Right lobe of liver (tissue), 6 donors: ENCODE results near the gene TMEM51. TPM values are rescaled to one million over a fixed set of nuclear protein-coding genes. Genes with fewer than 3 reads are reported as not detected.
"Not testable (repeated sequence)": the region's sequence is repeated elsewhere in the genome, so short reads cannot be mapped to it uniquely, and the experiment has no call there.

Source experiments
- ATAC-seq, 4 donors: fragments of 200-7000 bp; cut with Tn5 transposase; one replicate each; pipeline ENCODE4 v1.9.1; 2020; ENCODE audit warnings: mild to moderate bottlenecking in 4 of 4, moderate library complexity in 4 of 4
- DNase-seq, 3 donors: peaks; one replicate each; pipeline ENCODE4 v3.0.0-alpha.2; 2020
- H3K27ac ChIP-seq, 3 donors: fragments of 200-600 bp; one replicate each; pipeline ENCODE4 v1.8.0; 2022
- H3K27me3 ChIP-seq, 2 donors: fragments of 200-600 bp; one replicate each; pipeline ENCODE4 v1.8.0; 2022
- H3K36me3 ChIP-seq, 4 donors: fragments of 200-600 bp; sonication (generic) in 1 of 4; one replicate each; pipeline versions ENCODE4 v1.5.1 to v1.8.0; 2017 to 2022; ENCODE audit warnings: control low read depth in 1 of 4
- H3K4me1 ChIP-seq, 4 donors: fragments of 200-600 bp; sonication (generic) in 1 of 4; one replicate each; pipeline versions ENCODE4 v1.5.1 to v1.8.0; 2017 to 2022; ENCODE audit warnings: control low read depth in 1 of 4
- H3K4me3 ChIP-seq, 3 donors: fragments of 200-600 bp; one replicate each; pipeline ENCODE4 v1.8.0; 2022
- H3K9me3 ChIP-seq, 4 donors: fragments of 200-600 bp; sonication (generic) in 1 of 4; one replicate each; pipeline versions ENCODE4 v1.5.1 to v1.8.0; 2017 to 2022; ENCODE audit warnings: control low read depth in 1 of 4
- CTCF ChIP-seq, 4 donors: fragments of 200-600 bp in 3 of 4; fragments of 450-650 bp in 1 of 4; IDR thresholded peaks; one replicate each; pipeline versions ENCODE4 v1.5.1 to v1.8.0; 2016 to 2022; ENCODE audit warnings: antibody characterized with exemption in 4 of 4, mild to moderate bottlenecking in 2 of 4
- POLR2A ChIP-seq: fragments of 450-650 bp; IDR thresholded peaks from one replicate; pipeline ENCODE4 v1.6.1; 2017; ENCODE audit warnings: antibody characterized with exemption, mild to moderate bottlenecking
- WGBS: methylation state at CpG from one replicate; pipeline ENCODE4 v1.1.6; 2018; ENCODE audit warnings: low coverage, low lambda C conversion rate; ENCODE audit not compliant: insufficient coverage; ENCODE audit errors: missing lambda C conversion rate; 5-methylcytosine and 5-hydroxymethylcytosine counted together
- intact Hi-C, 2 donors: fragments of 100-400 bp; cut with DNase I; formaldehyde crosslinking; loops; one replicate each; pipeline versions ENCODE4 v1.11.2 to v1.14.1; 2022
- total RNA-seq, 6 experiments: library from RNA; depleted of rRNA in 2 of 6; stranded (reverse); fragments of >200 nt in 2 of 6; fragmentation: NEBNext Ultra II Directional in 3 of 6; extraction: Animal tissue kit (Norgen Biotek cat#: 25700) in 3 of 6; gene quantifications; one replicate each; pipeline versions ENCODE4 v1.1.0 to v1.2.4, GENCODE V29; 2016 to 2023
- donor health status: DM: no; HTN: yes; CAD: no.
- donor health status: DM: no; HTN: no; CAD: no.
- donor health status: DM: no; HTN: no; CAD: no.
- donor health status: DM: no; HTN: yes; CAD: no.
- donor health status: DM: no; HTN: yes; CAD: no.

Gene TMEM51
- total RNA-seq, 6 experiments from 2014 or later = 1.3 to 5.4 (median 1.9) TPM

DNA sequence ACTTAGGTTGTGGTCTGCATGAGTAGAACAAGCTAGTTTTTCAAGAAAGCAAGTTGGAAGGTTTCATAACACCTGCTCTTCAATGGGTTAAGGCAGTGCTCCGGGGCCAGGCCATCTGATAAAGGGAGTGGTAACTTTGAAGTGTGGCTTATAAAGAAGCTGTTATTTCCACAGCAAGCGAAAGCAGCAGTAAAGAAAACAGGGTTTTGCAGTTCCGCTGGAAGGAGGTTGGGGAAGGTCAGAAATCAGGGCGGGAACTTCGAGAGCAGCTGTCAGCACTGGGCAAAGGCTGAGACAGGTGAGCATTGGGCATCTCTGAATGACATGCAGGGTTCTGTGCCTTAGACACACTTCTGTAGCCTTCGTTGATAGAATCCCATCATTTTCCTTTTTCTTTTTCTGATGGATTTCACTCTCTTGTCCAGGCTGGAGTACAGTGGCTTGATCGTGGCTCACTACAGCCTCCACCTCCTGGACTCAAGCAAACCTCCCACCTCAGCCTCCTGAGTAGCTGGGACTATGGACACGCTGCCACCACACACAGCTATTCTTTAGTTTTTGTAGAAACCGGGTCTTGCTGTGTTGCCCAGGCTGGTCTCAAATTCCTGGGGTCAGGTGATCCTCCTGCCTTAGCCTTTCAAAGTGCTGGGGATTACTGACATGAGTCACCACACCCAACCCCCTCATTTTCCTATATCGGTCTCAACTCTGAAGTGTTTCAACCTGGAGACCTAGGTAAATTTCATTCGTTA is 20.5 kb downstream of the TMEM51 start:
- ATAC-seq (no peak), DNase-seq (no peak)
- no peaks in the 10 kb centered on the region for H3K9me3 ChIP-seq
- H3K4me3 ChIP-seq = no peak overlapping the region
- TF ChIP-seq CTCF (IDR thresholded peaks at IDR 0.05) (no peak), POLR2A (no peak)
- H3K27ac ChIP-seq = no peak overlapping the region
- intact Hi-C loops = no loop called here
- peaks cover 0 to 7% of the 10 kb centered on the region in 2 donors for H3K27me3 ChIP-seq
- no peaks in the 10 kb centered on the region for H3K36me3 ChIP-seq
- 46% methylated on average over 11 of the region's 11 CpGs for WGBS
- H3K4me1 ChIP-seq = no peaks in the 10 kb centered on the region

DNA sequence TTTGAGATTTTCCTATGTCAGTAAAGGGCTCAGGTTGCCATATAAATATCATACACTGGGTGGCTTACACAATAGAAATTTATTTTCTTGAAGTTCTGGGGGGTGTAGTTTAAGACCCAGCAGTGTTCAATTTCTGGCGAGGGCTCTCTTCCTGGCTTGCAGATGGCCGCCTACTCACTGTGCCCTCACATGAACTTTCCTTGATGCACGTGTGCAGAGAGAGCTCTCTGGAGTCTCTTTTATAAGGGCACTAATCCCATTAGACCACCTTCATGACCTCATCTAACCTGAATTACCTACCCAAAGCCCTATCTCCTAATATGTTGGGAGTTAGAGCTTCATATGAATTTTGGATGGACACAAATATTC is 21.1 kb downstream of the TMEM51 start:
- Histone ChIP-seq H3K9me3 (no peaks in the 10 kb centered on the region), H3K27ac (no peak overlapping the region), H3K36me3 (no peaks in the 10 kb centered on the region), H3K4me3 (no peak overlapping the region), H3K4me1 (no peaks in the 10 kb centered on the region), H3K27me3 (peaks cover 0 to 7% of the 10 kb centered on the region in 2 donors)
- TF ChIP-seq POLR2A (no peak), CTCF (IDR thresholded peaks at IDR 0.05) (no peak)
- ATAC-seq (no peak), DNase-seq (no peak)
- 31% methylated on average over 3 of the region's 3 CpGs for WGBS
- intact Hi-C loops = no loop called here

- DNase-seq, H3K4me1 ChIP-seq, intact Hi-C loops, H3K4me3 ChIP-seq, ATAC-seq, H3K27ac ChIP-seq, H3K9me3 ChIP-seq, H3K27me3 ChIP-seq, H3K36me3 ChIP-seq: not testable (repeated sequence)
- 76% methylated on average over 4 of the region's 6 CpGs for WGBS
Observed at GRCh38 chr1:15175324-15176094, 22.0 kb downstream of the TMEM51 start.

DNA sequence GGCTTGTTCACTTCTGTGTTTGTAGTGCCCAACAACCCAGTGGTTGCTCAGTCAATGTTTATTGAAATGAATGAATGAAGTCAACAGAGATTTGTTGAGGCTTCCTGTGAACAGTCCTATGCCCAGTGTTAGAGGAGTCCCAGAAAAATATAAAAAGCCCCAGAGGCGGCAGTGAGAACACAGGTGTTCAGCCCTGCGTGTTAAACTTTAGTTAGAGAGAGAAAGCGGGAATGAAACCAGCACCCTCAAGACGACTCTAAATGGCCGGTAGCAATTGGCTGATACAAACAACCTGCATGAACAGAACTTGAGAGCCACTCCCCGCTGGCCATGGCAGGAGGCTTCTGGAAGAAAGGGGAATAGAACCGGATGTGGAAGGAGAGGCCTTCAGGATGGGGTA is 22.6 kb downstream of the TMEM51 start:
- H3K9me3 ChIP-seq = no peaks in the 10 kb centered on the region
- DNase-seq = no peak
- H3K4me3 ChIP-seq = no peak overlapping the region
- intact Hi-C loops = no loop called here
- WGBS = 69% methylated on average over 5 of the region's 7 CpGs
- H3K27me3 ChIP-seq = peaks cover 0 to 7% of the 10 kb centered on the region in 2 donors
- ATAC-seq = no peak
- no peak for TF ChIP-seq POLR2A
- no peak for TF ChIP-seq CTCF (IDR thresholded peaks at IDR 0.05)
- H3K36me3 ChIP-seq = no peaks in the 10 kb centered on the region
- H3K27ac ChIP-seq = no peak overlapping the region
- H3K4me1 ChIP-seq = no peaks in the 10 kb centered on the region
